ENCODE measurements around the gene KIF20B. TPM values are rescaled to one million over a fixed set of nuclear protein-coding genes. Genes with fewer than 3 reads are reported as not detected.

Gene KIF20B
- total RNA-seq, 2 experiments from 2014 or later, result 17.1 to 18.4 TPM

GRCh38 chr10:89785095-89785494, 83.7 kb downstream of the KIF20B start:
- no peak for ATAC-seq (ENCODE audit: poor library complexity)
- no peak for TF ChIP-seq CTCF (IDR thresholded peaks at IDR 0.05)

GRCh38 chr10:89789188-89789877, 87.9 kb downstream of the KIF20B start:
- TF ChIP-seq CTCF (IDR thresholded peaks at IDR 0.05), result no peak
- CTCF ChIA-PET, result no interaction called here
- H3K27me3 Mint-ChIP-seq, result peaks cover 23% of the 10 kb centered on the region
- intact Hi-C loops (cut with DNase I, micrococcal nuclease), result no loop called here
- no peaks in the 10 kb centered on the region for H3K36me3 Mint-ChIP-seq (ENCODE audit: low read depth)
- no peak overlapping the region for H3K4me3 Mint-ChIP-seq
- no peak overlapping the region for H3K27ac ChIP-seq (ENCODE audit: low read depth in 1 of 2, low read length in 2 of 2)
- DNase-seq, result no peak
- no peaks in the 10 kb centered on the region for H3K36me3 ChIP-seq (ENCODE audit: insufficient read depth, low read length)
- POLR2A ChIA-PET, result no interaction called here
- no peaks in the 10 kb centered on the region for H3K9me3 ChIP-seq (ENCODE audit: control insufficient read depth in 1 of 2, insufficient read depth in 1 of 2, low read length in 2 of 2)
- peaks cover 0 to 4% of the 10 kb centered on the region in 2 experiments for H3K27me3 ChIP-seq (ENCODE audit: control insufficient read depth in 1 of 2, insufficient read depth in 2 of 2, low read length in 2 of 2)
- H3K9me3 Mint-ChIP-seq, result no peaks in the 10 kb centered on the region
- H3K4me1 Mint-ChIP-seq (ENCODE audit: low read depth), result no peaks in the 10 kb centered on the region
- no peak overlapping the region for H3K27ac Mint-ChIP-seq
- no peak for ATAC-seq (ENCODE audit: poor library complexity)
- H3K4me3 ChIP-seq (ENCODE audit: low read length), result no peak overlapping the region
- no peaks in the 10 kb centered on the region for H3K4me1 ChIP-seq (ENCODE audit: insufficient read depth, low read length)

More at GRCh38 chr10:89785095-89785494, 83.7 kb downstream of the KIF20B start:
- Mint-ChIP-seq H3K4me3 (no peak overlapping the region), H3K4me1 (ENCODE audit: low read depth) (no peaks in the 10 kb centered on the region), H3K27ac (no peak overlapping the region), H3K9me3 (no peaks in the 10 kb centered on the region), H3K36me3 (ENCODE audit: low read depth) (no peaks in the 10 kb centered on the region), H3K27me3 (peaks cover 11% of the 10 kb centered on the region)
- intact Hi-C loops (cut with DNase I, micrococcal nuclease), result no loop called here
- H3K4me1 ChIP-seq (ENCODE audit: insufficient read depth, low read length), result no peaks in the 10 kb centered on the region
- H3K9me3 ChIP-seq (ENCODE audit: control insufficient read depth in 1 of 2, insufficient read depth in 1 of 2, low read length in 2 of 2), result no peaks in the 10 kb centered on the region
- no peaks in the 10 kb centered on the region for H3K36me3 ChIP-seq (ENCODE audit: insufficient read depth, low read length)
- no peak for DNase-seq
- POLR2A ChIA-PET, result no interaction called here
- H3K4me3 ChIP-seq (ENCODE audit: low read length), result no peak overlapping the region
- CTCF ChIA-PET, result no interaction called here
- H3K27me3 ChIP-seq (ENCODE audit: control insufficient read depth in 1 of 2, insufficient read depth in 2 of 2, low read length in 2 of 2), result peaks cover 0 to 4% of the 10 kb centered on the region in 2 experiments
- no peak overlapping the region for H3K27ac ChIP-seq (ENCODE audit: low read depth in 1 of 2, low read length in 2 of 2)

GRCh38 chr10:89792187-89792586, 90.8 kb downstream of the KIF20B start:
- POLR2A ChIA-PET, result no interaction called here
- H3K36me3 ChIP-seq (ENCODE audit: insufficient read depth, low read length), result no peaks in the 10 kb centered on the region
- H3K4me3 ChIP-seq (ENCODE audit: low read length), result no peak overlapping the region
- ATAC-seq (ENCODE audit: poor library complexity) (no peak), DNase-seq (no peak)
- no peak overlapping the region for H3K27ac ChIP-seq (ENCODE audit: low read depth in 1 of 2, low read length in 2 of 2)
- Mint-ChIP-seq H3K36me3 (ENCODE audit: low read depth) (no peaks in the 10 kb centered on the region), H3K4me3 (no peak overlapping the region), H3K27ac (no peak overlapping the region), H3K4me1 (ENCODE audit: low read depth) (no peaks in the 10 kb centered on the region), H3K9me3 (no peaks in the 10 kb centered on the region), H3K27me3 (peaks cover 23% of the 10 kb centered on the region)
- intact Hi-C loops (cut with DNase I, micrococcal nuclease), result loop anchor here (5.0 to 10.0 kb wide), 2 partner anchors 803 to 1460 kb away; no protein-coding TSS in a partner anchor
- peaks cover 0 to 4% of the 10 kb centered on the region in 2 experiments for H3K27me3 ChIP-seq (ENCODE audit: control insufficient read depth in 1 of 2, insufficient read depth in 2 of 2, low read length in 2 of 2)
- no peaks in the 10 kb centered on the region for H3K4me1 ChIP-seq (ENCODE audit: insufficient read depth, low read length)
- no peak for TF ChIP-seq CTCF (IDR thresholded peaks at IDR 0.05)
- CTCF ChIA-PET, result interaction anchor here (0.8 kb wide), 1 partner anchor 996 kb away, joined by 3 read pairs; no protein-coding TSS in a partner anchor
- H3K9me3 ChIP-seq (ENCODE audit: control insufficient read depth in 1 of 2, insufficient read depth in 1 of 2, low read length in 2 of 2), result no peaks in the 10 kb centered on the region

Measured in CD4-positive, alpha-beta T cell (primary cell).